KOPT-K1 (cell line): ENCODE measurements around the gene IFNLR1.

ENCODE experiments used
- H3K27ac ChIP-seq: fragments of 200-600 bp; sonication (generic); 2 replicates; pipeline ENCODE4 v1.5.1; 2016; ENCODE audit warnings: antibody characterized with exemption, mild to moderate bottlenecking, low read depth, low read length; ENCODE audit not compliant: poor library complexity, severe bottlenecking
- H3K36me3 ChIP-seq: fragments of 200-600 bp; sonication (generic); 2 replicates; pipeline ENCODE4 v1.5.1; 2017; ENCODE audit warnings: antibody characterized with exemption, mild to moderate bottlenecking, low read length, moderate library complexity; ENCODE audit not compliant: insufficient read depth
- H3K9me3 ChIP-seq: fragments of 200-600 bp; sonication (generic); 2 replicates; pipeline ENCODE4 v1.5.1; 2017; ENCODE audit warnings: antibody characterized with exemption, low read length, mild to moderate bottlenecking; ENCODE audit not compliant: insufficient read depth, poor library complexity, severe bottlenecking

The IFNLR1 gene

DNA sequence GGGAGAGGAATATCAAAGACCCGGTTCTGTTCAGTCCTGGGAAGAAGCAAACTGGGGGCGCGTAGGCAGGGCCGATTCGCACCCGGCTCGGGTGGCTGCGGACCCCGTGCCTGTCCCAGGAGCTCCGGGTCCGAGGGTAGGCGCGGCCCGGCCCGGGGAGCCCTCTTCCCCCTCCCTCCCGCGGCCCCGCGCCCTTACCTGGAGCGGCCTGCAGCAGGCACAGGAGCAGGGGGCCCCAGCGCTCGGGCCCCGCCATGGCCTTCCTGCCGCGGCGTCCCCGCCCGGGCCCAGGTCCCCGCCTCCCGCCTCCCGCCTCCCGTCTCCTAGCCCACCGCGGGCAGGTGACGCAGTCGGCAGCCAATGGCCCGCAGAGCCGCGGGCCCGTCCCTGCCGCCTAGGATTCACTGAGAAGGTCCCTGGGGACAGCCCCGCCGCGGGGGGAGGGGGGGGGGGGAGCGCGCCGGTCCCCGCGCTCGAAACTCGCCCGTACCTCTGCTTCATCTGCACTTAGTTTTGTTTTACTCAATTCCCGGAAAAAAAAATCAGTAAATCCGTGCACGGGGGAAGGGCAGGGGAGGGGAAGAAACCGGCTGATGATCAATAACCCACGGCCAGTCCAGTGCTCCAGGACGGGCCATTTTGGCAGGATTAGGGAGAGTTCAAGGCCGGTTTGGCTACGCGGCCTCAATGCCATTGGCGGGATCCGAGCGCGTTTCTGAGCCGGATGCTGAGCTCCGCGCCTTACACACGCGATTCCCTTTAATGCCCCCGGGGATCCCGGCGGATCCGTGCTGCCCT lies at the start of gene IFNLR1:
Gene IFNLR1, minus strand, starts transcription at position 297 of the 798 bp plus-strand sequence. Its CDS starts 41 bp downstream, at position 256.
- H3K9me3 ChIP-seq: no peaks in the 10 kb centered on the region
- H3K27ac ChIP-seq: no peak within 1 kb of the TSS
- no peaks in the 10 kb centered on the region for H3K36me3 ChIP-seq

DNA sequence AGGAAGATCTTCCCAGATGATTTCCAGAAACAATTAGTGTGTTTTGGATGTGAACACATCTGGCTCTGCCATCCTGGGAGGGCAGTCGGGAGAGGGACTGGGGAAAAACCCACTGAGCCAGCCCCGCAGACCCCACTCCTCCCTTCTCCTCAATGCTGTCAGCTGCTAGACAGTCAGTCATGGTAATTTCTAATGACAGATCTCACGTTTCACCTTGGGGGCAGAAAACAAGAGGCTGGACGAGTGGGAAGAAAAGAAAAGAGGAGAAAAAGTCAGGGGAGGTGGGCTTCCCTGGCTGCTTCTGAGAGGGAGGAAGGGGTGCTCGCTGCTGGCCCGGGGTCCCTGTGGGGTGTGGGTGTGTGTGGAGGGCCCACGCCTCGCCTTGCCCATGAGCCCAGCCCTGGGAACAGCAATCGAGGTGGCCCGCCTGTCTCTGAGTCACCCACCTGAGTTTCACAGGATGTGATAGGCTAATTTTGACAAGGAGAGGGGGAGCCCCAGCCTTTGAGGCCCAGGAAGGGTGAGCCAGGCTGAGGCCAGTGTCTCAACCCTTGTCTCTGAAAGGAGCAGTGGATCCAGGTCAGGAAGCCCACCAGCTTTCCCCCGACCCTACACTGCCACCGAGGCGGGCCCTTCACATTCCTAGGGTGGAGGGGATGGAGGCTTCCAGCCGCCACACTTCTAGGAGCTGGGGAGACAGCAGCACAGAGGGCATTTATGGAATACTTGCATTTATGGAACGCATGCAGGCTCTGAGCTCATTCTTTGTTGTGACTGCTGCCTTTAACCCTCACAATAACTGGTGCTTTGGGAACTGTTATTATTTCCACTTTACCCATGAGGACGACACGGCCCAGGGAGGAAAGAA lies 49.1 kb upstream of the IFNLR1 start:
- Histone ChIP-seq H3K36me3 (no peaks in the 10 kb centered on the region), H3K9me3 (peaks cover 3% of the 10 kb centered on the region), H3K27ac (no peak overlapping the region)

DNA sequence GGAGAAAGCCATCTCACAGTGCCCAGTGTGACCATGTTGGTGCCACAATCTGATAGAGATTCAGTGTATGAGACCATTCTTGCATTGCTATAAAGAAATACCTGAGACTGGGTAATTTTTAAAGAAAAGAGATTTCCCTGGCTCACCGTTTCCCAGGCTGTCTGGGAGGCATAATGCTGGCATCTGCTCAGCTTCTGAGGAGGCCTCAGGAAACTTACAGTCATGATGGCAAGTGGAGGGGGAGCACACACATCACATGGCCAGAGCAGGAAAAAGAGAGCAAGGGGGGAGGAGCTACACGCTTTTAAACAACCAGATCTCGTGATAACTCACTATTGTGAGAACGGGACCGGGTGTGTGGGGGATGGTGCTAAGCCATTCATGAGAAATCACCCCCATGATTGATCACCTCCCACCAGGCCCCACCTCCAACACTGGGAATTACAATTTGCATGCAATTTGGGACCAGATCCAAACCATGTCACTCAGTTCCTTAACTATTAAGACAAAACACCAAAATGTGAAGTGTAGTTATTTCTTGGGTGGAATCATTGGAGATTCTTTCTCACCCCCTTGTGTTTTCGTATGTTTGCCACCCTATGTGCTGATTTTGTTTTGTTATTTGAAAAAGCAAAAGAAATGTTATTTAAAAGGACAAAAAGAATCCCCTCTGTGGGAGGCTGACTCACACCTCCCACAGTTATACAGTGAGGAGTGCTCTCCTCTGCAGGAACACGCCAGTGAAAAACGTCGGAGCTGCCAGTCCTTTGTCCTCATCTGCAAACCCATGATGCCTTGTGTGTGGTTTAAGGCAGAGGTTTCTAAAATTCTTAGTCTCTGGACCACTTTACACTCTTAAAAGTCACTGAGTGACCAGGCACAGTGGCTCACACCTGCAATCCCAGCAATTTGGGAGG lies 46.9 kb upstream of the IFNLR1 start:
- peaks cover 3% of the 10 kb centered on the region for H3K9me3 ChIP-seq
- H3K27ac ChIP-seq: no peak overlapping the region
- no peaks in the 10 kb centered on the region for H3K36me3 ChIP-seq

DNA sequence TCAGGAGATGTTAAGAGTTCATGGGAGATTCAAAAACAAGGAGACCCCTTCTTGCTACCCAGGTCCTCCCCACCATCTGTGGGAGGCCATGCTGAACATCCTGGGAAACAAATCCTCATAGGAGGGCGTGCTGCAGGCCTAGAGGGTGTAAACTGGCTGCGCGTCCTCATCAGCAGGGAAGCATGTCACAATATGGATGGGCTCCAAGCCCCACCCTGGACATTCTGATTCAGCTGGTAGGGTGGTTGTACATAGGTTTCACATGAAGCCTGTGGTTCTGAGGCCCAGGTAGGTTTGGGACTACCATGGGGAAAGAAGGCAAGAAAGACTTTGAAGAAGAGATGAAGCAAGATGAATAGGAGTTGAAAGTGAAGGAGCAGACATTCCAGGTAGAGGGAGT lies 44.6 kb upstream of the IFNLR1 start:
- H3K9me3 ChIP-seq: peaks cover 3% of the 10 kb centered on the region
- H3K27ac ChIP-seq: no peak overlapping the region
- no peaks in the 10 kb centered on the region for H3K36me3 ChIP-seq

DNA sequence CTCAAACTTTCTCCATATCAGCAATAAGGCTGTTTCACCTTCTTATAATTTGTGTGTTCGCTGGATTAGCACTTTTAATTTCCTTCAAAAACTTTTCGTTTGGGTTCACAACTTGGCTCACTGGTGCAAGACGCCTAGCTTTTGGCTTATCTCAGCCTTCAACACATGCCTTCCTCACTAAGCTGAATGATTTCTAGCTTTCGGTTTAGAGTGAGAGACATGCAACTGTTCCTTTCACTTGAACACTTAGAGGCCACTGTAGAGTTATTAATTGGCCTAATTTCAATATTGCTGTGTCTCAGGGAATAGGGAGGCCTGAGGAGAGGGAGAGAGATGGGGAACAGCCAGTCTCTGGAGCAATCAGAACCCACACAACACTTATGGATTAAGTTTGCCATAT lies 41.2 kb upstream of the IFNLR1 start:
- no peaks in the 10 kb centered on the region for H3K36me3 ChIP-seq
- H3K27ac ChIP-seq: no peak overlapping the region
- H3K9me3 ChIP-seq: no peaks in the 10 kb centered on the region

DNA sequence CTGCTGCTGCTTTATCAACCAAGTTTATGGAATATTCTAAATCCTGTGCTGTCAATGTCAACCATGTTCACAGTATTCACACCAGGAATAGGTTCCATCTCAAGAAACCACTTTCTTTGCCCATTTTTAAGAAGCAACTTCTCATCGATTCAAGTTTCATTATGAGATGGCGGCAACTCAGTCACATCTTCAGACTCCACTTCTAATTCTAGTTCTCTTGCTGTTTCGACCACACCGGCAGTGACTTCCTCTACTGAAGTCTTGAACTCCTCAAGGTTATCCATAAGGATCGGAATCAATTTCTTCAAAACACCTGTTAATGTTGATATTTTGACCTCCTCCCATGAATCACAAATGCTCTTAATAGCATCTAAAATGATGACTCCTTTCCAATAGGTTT lies 39.7 kb upstream of the IFNLR1 start:
- Histone ChIP-seq H3K9me3 (no peaks in the 10 kb centered on the region), H3K27ac (no peak overlapping the region), H3K36me3 (no peaks in the 10 kb centered on the region)

DNA sequence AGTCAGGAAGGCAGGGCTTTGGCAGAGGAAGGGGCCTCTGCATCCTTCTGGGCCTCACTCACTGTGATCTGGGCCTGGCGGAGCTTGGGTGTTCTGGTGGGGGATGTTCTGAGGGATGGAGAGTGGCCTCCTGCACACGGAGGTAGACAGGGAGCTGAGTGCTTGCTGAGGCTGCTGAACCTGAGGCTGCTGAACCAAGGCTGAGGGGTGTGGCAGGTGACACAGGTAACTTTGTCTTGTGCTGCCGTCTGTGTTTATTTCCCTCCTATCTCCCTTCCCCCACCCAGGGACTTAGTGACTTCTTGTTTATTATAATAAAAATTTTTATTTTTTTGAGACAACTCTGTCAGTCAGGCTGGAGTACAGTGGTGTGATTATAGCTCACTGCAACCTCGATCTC lies 37.7 kb upstream of the IFNLR1 start:
- Histone ChIP-seq H3K9me3 (no peaks in the 10 kb centered on the region), H3K27ac (no peak overlapping the region), H3K36me3 (no peaks in the 10 kb centered on the region)

DNA sequence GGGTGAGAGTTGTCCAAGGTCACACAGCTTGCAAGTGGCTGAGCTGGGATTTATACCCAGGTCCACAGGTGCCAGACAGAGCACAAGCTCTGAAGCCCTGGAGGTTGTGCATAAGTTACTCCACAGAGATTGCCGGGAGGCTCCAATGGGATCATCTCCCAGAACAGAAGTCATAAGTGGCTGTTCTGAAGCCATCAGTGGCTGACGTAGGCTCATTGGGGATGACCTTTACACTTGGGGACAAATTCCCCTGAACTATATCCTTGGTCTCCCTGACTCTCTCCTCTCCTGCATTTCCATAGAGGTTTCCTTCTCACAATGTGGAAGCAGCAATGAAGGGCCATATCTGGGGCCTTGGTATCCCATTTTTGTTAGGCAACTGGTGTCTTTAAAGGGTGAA lies 37.0 kb upstream of the IFNLR1 start:
- Histone ChIP-seq H3K9me3 (no peaks in the 10 kb centered on the region), H3K27ac (no peak overlapping the region), H3K36me3 (no peaks in the 10 kb centered on the region)

DNA sequence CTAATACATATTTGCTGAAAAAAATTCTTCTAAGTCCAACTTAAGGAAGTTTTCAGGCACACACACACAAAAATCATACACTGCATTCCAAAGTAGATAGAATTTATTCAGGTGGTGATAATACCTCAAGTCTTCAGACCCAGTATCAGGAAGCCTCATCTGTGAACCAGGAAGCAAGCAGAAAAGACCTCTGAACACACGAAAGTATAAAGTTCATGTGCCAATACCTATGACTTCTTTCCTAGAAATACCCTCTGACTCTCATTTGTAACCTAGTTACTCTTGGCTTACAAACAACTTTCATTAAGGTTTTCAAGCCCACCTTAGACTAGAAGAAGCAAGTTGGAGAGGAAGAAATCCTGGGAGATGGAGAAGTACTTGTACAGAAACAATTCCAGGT lies 35.7 kb upstream of the IFNLR1 start:
- Histone ChIP-seq H3K9me3 (no peaks in the 10 kb centered on the region), H3K27ac (no peak overlapping the region), H3K36me3 (no peaks in the 10 kb centered on the region)

DNA sequence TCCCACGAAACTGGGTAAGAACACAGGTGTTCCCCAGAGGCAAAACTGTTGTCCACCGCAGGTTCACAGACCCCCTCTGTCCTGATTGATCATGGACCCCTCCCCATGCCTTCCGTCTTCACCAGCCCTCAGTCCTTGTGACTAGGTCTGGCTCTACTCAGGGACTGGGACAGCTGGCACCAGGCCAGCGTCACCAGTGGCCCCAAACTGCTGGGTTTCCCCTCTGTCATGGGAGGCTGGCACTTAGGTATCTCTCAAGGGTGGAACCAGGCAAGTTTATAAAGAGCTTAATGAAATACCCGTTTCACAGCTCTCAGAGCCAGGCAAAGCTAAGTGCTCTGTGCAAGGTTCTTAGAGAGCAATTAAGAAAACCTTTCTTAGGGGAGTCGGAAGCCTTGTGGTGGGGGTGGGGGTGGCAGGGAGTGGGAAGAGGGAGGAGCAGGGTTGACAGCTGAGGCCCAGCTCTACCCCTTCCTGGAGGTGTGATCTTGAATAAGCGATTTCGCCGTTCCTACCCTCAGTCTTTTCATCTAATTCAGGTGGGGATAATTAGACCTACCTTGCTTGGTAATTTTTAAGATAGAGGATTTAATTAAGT lies 35.0 kb upstream of the IFNLR1 start:
- no peak overlapping the region for H3K27ac ChIP-seq
- H3K36me3 ChIP-seq: no peaks in the 10 kb centered on the region
- H3K9me3 ChIP-seq: no peaks in the 10 kb centered on the region

DNA sequence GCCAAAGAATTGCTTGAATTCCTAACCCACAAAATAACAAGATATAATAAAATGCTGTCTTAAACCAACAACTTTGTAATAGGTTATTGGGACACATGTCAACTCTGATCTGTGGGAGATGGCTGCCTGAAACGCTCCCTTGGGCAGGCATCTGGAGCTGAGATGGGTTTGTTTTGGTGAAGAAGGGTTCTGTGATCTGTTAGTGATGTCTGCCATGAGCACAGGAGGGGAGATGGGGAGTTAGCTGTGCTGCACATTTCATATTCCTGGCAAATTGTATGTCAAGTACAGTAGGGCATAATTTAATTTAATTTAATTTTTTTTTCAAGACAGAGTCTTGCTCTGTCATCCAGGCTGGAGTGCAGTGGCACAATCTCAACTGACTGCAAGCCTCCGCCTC lies 34.2 kb upstream of the IFNLR1 start:
- Histone ChIP-seq H3K9me3 (no peaks in the 10 kb centered on the region), H3K36me3 (no peaks in the 10 kb centered on the region), H3K27ac (no peak overlapping the region)

DNA sequence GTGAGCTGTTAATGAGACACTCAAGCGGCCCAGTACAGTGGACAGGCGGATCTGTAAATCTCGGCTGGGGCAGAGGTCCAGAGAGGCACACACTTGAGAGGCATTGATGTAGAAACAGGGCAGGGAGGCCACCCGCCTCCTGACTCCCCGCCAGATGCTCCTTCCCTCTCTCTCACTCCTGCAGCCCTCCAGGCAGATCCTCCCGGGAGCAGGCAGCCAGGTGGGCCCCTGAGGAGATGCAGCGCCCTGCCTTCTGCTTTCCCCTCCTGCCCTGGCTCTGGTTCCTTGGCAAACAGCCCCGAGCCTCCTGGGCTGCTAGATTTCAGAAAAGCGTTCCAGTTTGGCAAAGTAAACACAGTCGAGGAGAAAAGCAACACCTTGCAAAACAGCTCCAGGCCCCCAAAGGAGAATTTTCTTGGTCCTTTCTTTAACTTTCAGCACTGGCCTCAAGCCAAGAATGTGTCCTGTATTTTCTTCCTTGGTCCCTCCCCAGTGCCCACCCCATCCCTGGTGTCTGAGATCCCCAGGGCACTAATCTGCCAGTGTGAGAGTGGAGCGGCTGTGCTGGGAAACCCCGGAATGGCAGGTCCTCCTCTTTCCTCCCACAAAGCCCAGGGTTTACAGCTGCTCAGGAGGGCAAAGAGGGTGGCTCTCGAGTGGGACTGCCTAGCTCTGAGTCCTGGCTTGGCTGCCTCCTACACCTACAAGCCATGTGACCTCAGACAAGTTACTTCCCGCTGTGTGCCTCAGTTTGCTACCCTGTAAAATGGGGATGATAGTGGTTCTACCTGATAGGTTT lies 29.4 kb upstream of the IFNLR1 start:
- Histone ChIP-seq H3K9me3 (peaks cover 7% of the 10 kb centered on the region), H3K27ac (no peak overlapping the region), H3K36me3 (no peaks in the 10 kb centered on the region)

DNA sequence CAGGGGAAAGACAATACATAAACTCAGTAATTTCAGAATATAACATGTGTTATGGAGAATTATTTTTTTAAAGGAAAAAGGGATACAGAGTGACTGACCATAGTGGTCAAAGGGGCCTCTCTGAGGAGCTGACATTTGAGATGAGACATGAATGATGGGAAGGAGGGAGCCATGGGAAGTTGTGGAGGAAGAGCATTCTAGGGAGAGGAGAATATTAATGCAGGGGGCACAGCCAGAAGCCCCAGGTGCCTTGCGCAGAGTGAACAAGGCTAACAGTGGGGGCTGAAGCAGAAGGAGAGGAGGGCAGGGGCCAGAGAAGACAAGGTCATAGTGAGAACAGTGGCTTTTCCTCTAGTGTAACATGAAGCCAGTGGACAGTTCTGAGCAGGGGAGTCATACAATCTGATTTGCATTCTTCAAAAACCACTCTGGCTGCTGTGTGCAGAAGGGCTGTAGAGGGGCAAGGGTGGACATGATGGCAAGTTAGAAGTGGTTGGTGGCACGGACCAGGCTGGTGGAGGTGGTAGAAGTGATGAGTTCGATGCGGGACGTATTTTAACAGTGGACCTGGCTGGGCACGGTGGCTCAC lies 28.2 kb upstream of the IFNLR1 start:
- Histone ChIP-seq H3K27ac (no peak overlapping the region), H3K9me3 (peaks cover 7% of the 10 kb centered on the region), H3K36me3 (no peaks in the 10 kb centered on the region)

DNA sequence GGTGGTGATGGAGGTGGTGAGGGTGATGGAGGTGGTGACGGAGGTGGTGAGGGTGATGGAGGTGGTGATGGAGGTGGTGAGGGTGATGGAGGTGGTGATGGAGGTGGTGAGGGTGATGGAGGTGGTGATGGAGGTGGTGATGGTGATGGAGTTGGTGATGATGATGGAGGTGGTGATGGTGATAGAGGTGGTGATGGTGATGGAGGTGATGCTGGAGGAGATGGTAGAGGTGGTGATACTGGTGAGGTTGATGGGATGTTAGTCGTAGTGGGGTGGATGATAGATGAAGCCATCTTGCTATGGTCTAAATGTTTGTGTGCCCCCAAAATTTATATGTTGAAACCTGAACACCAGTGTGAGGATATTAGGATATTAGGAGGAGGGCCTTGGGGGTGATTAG lies 25.3 kb upstream of the IFNLR1 start:
- Histone ChIP-seq H3K9me3 (peaks cover 7% of the 10 kb centered on the region), H3K27ac (no peak overlapping the region), H3K36me3 (no peaks in the 10 kb centered on the region)
